Measurements from ENCODE around the gene CRYBG1.

The CRYBG1 gene

DNA sequence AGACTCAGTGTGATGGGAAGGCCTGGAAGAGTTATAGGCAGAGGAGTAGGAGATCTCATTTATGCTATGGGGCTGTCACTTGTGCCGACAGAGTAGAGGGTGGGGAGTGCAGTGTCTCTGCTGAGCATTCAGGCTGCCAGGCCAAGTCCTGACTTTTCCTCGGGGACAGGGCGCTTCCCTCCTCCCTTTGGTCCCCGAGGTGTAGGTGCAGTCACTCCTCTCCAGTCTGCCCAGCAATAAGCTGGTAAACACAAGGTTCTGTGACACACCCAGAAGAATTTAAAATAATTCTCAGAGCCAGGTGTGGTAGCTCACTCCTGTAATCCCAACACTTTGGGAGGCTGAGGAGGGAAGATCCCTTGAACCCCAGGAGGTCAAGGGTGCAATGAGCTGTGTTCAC is 109.4 kb downstream of the CRYBG1 start:
- no peak for DNase-seq

DNA sequence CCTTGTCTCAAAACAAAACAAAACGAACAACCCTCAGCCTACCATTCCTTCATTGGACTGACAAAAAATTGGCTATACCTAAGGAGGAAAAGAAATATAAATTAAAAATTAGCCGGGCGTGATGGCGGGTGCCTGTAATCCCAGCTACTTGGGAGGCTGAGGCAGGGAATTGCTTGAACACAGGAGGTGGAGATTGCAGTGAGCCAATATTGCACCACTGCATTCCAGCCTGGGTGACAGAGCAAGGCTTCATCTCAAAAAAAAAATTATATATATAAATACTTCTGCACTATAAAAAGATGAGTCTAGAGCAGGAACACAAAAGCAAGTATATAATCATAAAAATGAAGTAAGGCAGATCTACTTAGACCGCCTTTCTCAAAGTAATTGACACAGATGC is 109.8 kb downstream of the CRYBG1 start:
- DNase-seq: no peak

DNA sequence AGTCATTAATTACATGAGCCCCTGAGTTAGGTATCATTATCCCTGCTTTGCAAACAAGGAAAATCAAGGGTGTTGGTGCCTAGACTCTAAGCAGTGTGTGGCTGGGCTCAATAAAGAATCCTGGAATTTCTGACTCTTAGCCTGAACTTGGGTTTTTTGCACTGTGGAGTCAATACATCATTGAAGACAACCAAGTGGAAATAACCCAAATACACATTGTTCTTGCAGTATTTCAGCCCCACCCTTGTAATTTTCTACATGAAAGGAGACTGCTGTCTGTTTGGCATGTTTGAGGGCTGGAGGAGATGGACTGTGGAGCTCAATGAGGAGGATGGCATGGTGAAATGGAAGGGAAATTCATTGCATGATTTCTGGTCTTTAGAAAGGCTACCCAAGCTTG is 110.3 kb downstream of the CRYBG1 start:
- no peak for DNase-seq

DNA sequence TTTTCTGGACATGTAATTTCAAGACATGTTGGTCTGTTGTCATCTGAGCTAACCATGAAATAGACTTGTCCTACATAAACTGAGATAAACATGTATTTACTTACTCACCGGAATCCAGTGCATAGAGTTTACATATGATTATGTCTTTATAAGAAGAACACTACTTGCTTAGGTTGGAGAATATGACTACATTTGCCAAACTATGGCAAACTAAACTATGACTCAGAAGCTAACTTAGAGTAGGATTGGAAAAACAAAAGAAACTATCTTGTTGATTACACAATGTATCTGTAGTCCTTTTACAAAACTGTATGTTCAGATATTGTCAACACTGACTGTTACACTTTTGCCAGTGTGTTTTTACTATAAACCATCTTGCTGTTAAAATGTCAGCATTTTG is 113.3 kb downstream of the CRYBG1 start:
- DNase-seq: peak; percentile 13

DNA sequence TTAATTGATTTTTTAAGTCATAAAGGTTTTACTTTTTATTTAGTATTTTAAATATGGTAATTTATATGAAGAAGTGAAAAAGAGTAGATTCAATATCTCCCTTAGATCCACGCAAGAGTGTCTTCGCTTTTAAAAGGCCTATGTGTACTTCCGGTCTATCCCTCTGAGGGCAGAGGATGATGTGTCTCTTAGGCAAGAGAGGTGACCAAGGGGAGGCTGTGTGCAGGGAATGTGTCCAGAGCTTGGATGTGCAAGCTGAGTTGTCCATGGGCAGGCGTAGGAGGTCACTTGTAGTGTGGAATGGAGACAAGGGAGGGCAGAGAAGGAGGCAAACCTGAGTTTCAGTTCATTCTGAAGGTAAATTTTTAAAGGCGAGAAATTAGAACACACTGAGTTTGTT is 113.9 kb downstream of the CRYBG1 start:
- DNase-seq: no peak

DNA sequence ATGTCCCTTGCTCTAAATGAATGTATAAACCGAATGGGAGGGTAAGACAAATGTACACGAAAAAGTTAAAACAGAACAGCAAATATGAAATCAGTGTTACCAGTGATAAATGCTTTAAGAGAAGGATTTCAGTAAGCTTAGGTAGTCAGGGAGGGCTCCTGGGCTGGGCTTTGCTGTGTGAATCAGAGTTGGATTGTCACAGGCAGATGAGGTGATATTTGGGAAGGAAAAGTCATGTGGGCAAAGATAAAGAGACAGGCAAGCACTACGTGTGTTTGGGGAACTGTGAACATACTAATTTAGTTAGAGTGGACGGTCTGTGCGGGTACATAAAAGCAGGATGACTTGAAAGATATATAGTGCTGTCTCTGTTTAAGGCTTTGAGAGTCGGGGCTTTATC is 114.8 kb downstream of the CRYBG1 start:
- no peak for DNase-seq

DNA sequence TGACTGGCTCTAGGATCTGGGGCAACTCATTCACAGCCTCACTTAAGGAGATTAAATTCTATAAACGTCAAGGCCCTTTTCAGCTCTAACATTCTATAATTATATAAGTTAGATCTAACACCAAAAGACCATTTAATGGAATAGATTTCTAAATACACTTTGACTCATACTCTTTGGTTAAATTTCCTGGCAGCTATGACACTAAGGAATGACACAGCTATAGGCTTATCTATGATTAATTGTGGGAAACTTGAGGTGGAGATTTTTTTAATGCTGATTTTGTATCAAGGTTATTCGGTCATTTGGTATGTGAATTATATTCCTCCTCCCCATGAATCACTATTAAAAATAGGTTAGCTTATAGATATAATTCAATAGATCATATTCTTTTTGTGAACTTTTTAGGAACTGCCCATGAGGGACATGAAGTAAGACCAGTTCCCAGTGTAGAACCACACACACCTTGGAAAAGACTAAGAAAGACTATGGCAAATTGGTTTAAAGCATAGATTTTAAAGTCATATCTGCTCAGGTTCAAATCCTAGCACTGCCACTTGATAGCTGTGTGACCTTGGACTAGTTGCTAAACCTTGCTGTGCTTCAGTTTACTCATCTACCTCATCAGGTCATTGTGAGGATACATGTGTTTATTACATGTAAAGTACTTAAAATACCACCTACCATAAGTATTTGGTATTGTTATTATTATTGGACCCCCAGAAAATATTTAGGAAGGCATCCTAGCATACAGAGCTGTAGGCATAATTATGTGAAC is 116.0 kb downstream of the CRYBG1 start:
- DNase-seq: no peak

DNA sequence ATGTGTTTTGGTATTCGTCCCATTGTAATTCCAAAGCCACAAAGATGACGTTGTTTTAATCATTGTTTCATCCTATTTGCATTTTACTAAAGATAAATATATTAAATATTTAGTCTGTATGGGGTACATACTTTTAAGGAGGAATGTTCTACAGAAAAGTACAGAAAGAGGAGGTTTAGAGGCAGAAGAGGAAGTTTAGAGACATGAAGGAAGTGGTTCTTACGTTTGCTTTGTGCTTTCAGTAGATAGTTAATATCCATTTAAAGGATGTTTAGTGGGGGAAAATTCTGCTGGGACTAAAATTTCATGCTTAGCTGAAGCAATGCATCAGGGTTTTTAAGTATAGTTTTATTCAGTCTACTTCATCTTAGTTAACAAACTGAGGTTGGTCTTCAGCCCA is 116.6 kb downstream of the CRYBG1 start:
- no peak for DNase-seq

DNA sequence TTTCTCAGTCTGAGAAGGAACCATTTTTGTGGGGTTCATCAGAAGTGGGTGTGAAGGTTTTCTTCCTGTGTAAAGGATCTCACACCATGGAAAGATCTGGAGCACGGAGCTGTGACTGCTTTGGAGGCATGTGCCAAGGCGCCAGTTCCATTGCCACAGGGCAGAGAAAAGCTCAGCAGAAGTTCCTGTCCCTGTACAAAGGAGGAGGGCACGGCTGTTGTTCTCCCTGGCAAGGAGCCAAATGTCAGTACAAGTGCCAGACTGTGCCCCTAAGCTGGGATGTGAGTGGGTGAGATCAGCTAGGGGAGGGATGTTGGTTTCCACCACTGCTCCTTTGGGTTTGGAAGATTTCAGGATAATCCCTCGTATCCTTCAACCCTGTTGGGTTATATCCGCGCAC is 117.3 kb downstream of the CRYBG1 start:
- no peak for DNase-seq

DNA sequence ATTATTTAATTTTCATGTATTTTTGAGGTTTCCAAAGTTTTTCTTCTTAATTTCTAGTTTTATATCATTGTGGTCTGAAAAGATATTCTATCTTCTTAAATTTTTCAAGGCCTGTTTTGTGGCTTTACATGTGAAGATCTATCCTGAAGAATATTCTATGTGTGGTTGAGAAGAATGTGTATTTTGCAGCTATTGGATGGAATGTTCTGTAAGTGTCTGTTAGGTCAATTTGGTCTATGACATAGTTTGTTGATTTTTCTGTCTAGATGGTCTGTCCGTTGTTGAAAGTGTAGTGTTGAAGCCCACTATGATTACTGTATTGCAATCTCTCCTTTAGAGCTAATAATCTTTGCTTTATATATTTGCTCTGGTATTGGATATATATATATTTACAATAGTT is 125.7 kb downstream of the CRYBG1 start:
- DNase-seq: no peak

DNA sequence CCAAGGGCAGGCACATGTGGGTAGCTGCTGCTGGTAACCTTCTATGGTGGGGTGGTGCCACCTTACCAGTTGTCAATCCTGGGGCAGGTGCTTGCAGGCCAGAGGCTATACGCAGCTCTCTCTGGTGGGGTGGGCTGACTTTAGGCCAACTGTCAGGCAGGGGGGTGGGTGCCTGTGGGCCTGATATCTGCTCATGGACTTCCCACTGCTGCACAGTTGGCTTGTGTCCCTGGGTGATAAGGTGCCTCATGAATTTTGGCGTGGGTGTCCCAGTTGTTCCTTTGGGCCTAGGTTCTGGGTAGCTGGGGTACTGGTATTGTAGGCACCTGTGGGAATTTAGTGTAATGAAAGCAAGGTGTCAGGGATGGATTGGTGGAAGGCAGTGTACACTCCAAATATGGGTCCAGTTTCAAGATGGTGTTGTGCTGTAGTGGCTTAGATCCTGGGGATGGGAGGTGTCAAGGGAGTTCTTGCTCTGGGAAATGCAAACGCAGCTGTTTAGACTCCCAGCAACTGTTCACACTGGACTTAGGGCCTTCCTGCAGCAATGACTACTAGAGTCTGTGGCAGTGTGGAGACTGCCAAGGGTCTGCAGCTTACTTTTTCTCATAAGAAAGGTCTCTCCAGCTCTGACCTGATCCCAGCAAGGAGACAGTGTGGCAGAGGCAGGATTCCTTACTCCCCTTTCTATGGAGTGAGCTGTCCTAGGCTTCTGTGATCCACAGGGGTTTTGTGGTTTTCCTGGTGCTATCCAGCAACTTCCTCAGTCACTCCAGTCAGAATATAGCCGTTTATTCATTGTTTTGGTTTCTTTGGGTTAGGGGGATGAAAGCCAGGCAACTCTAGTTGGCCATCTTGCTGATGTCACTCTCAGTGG is 128.2 kb downstream of the CRYBG1 start:
- DNase-seq: no peak

DNA sequence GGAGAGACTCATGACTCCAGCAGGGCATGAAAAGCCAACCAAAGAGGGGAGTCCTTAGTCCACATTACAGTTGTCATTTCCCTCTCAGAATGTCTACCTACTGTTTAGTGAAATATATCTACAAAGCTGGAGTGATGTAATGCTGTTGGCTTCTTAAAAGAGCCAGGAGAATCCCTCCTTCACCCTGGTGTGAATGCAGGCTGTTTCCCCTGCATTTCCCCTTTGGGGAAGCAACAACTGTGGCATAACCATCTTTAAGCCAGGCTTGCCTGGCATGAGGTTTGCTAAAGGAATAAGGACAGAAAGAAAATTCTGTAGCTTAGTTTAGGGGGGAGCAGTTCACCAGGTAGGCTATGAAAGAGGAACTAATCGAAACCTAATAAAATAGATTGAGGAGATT is 129.5 kb downstream of the CRYBG1 start:
- no peak for DNase-seq

DNA sequence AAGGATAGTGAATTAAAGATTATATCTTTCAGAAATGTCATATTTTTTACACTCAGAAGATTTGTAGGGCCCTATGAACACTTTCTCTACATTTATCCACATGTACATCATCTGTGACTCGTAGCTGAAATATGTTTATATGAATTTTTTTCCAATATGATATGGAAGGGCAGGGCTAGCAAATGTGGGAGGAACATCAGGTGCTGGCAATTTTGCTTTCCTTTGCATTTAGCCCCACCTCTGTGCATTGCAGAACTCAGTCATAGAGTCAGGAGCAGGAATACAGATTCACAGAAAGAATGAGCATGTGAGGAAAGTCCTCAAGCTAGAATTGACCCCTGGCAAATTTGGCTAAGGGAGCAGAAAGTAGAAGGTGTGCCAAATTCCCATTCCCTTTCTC is 129.9 kb downstream of the CRYBG1 start:
- no peak for DNase-seq

DNA sequence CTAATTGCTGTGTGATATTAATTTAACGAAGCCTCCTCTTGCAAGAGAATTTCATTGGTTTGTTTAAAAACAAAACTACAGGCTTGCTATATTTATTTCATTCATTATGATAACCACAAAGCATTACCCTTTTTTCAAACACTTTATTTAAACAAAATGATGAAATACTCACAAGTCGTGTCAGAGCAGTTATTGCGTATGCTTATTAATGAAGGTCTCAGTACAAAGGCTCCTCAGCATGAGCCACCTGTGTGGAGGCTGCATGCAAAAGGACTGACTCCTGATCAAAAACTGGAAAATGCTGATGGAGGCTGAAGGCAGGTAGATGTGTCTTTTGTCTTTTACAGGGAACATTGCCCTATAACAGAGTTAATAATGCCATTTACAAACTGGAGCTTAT is 130.5 kb downstream of the CRYBG1 start:
- DNase-seq: no peak

DNA sequence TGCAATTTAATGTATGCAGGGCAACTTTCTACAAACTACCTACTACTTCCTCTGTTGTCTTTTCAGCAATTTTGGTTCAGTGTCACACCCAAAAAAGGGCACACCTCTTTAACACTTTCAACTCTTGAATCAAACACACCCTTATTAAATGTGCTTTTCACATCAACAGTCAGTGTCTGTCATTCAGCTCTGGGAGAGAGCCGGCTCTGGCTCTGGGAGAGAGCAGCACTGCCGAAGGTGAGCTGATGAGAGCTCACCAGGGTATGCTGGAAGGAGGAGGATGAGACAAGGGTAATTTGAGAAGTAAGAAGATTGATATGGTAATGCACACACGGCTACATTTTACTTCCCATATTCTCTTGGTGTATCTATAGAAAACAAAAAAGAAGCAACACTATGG is 134.5 kb downstream of the CRYBG1 start:
- DNase-seq: no peak

DNA sequence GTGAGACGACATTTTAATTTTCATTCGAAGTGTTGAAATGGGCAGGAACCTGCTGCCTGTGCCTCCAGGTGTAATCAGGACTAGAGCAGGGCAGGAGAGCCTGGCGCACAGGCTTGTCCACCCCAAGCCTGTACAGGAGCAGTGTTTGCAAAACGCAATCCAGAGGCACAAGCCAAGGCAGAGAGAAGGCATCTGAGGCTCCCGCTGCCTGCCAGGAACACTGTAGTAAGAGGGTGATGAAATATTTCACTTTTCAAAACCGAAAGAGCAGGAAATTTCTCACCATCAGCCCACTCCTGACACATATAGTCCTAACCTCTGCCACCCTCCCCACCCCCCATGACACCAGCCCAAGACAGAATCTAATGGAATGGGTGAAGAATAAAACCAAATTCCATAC is 136.3 kb downstream of the CRYBG1 start:
- no peak for DNase-seq

DNA sequence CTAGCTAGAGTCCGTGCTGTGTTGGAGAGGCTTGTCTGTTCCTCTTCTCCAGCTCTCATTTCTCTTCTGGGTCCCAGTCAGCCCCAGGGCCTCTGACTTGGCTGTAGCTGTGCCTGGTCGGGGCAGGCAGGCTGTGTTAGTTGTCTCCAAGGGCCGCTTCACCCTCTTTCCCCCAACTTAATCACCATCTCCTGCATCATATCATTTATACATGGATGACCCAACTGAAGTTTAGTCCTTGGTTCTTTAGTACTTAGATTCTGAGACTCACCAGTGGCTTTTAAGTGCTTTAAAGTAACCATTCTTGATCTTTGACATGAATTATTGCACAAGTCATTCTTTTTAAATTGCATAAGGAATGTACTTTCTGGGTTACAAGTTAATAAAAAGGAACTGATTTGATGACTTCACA is 141.4 kb downstream of the CRYBG1 start:
- no peak for DNase-seq

DNA sequence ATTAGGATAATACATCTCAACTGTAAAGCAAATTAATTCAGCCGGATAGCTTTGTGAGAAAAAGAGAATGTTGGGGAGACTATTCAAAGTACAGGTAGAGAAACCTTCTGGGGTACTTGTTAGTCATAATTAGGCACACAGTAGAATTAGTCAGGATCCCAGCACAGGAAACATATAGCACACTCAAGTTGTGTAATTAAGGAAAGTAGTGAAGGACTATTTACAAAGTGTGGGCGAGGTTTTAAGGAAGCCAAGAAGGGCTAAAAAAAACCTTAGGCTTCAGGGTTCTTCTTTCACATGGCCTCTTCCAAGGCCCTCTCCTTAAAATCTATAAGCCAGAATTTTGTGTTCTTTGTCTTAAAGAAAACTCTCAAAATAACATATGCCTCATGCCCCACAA is 142.0 kb downstream of the CRYBG1 start:
- DNase-seq: no peak

DNA sequence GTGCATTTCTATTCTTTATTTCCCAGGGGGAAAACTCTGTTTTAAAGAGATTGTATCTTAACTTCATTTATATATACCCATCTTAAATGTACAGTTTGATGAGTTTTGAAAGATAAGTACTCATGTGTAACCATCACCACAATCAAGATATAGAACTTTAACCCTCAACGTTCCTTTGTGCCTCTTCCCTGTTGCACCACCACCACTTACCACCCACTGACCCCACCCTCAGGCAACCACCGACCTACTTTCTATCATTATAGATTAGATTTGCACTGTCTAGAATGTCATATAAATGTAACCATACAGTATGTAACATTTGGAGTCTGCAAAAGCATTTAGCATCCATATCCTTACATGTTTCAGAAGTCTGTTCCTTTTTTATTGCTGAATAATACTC is 147.8 kb downstream of the CRYBG1 start:
- no peak for DNase-seq

DNA sequence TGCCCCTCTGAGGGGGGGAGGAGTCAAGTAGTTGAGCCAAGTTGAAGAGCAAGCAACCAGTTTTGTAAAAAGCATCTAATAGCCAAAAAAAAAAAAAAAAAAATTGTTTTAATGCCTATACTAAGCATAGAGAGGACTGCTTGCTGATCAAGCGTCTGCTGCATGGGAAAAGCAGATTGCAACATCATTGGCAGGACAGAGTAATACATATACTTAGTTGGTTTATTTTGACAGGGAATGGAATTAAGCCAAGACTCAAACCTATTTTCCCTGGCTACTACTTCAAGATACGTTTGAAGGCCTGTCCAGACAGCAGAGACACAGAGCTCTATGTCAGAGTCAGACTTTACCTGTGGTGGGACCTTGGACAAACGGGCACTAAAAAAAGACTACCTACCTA is 148.3 kb downstream of the CRYBG1 start:
- DNase-seq: no peak

DNA sequence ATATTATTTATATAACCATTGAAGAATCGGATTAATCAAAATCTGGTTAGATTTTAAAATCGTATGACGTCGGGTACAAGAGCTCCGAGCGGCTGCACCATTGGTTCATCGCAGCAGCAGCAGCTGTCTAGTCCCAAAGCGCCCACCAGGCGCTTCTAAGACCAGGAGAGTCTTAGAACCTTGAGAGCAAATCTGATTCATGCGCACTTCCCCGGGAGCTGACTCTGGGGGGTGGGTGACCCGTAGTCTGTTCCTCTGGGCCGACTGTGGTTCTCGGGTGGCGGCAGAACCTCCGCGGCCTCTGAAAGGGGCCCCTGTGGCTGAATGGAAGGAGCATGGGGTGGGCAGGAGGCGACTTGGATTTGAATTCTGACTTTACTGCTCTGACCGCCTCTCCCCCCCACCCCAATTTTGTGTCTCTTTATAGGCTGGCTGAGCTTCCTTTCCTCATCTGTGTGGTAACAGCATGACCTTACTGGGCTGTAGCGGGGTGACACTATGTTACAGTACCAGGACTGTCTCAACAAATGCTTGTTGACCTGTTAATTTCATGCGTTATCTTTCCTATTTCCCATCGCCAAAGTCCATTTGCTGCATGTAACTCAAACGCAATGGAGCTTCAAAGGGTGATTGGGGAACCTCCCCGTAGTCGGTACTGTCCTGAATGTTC is 149.0 kb downstream of the CRYBG1 start:
- DNase-seq: no peak

DNA sequence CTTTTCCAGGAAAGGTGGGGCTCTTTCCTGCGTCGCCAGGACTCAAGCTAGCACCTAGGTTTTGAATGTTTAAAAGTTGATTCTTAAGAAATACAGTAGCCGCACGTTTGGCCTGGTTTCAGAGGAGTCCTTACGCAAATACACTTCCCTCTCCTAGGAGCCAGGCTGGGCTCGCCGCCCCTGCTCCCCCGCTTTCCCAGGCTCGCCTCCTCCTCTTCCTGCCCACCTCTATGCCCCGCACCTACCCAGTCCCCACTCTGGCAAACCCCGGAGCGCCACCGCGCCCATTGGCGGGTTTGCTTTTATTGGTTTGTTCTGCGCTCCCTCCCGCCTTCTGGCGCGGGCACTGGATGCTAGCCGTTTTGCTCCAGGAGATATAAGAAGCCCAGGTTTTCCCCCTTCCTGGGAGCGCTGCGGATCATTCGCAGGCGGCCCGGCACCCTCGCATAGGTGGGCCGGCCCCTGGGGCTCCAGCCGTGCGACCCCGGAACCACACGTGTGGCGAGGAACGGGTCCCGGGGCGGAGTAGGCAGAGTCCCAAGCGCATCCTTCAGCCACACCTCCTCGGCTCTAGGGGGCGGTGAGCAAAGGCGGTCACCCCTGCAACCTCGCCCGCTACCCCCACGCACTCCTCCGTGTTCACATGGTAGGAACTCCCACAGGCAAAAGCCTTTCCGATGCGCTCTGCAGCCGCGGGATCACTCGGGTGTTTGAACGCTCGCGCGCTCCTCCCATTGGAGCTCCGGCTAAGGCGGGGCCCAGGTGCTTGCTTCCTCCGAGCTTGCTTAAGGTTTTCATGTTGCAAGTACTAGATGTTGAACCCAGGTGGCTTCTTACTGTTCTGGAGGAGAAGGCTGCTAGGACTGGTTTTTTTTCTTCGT is 149.8 kb downstream of the CRYBG1 start:
- peak; percentile 91 for DNase-seq
